HG03558 (cell line): ENCODE measurements around the gene OR2C1.

ENCODE experiments used
- ATAC-seq: cut with Tn5 transposase; IDR thresholded peaks from one replicate; pipeline ENCODE4 v1.9.1; 2021; ENCODE audit warnings: moderate number of reproducible peaks; ENCODE audit not compliant: unreplicated experiment; ENCODE audit errors: extremely low read depth

OR2C1 gene

DNA sequence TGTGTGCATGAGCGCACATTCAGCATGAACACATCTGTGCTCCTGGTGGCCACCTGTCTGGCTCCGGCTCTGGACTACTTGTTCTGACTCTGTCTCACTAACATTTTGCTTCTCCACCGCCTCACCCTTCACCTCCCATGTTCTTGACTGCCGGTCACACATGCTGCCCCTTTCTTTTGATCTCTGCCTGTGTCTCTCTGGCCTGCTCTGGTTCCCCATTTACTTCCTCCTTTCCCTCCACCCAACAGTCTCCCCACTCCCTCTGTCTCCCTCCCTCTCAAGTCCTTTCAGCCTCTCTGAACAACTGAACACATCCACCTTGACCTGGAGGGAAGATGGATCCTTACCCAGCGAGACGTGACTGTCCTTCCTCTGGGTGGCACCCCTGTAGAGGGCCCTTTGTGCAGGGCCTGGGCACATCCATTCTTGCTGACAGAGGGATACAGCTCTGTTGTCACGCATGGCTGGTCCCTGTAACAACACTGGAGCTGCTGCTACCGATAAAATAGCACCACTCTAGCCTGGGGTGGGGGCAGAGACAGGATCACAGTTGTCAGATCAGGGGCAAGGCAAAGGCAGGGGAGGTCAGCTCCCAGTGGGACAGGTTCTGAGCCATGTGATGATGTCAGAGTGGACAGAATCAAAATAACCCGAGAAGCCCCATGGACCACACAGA lies 34.1 kb downstream of the OR2C1 start:
- ATAC-seq: no peak

DNA sequence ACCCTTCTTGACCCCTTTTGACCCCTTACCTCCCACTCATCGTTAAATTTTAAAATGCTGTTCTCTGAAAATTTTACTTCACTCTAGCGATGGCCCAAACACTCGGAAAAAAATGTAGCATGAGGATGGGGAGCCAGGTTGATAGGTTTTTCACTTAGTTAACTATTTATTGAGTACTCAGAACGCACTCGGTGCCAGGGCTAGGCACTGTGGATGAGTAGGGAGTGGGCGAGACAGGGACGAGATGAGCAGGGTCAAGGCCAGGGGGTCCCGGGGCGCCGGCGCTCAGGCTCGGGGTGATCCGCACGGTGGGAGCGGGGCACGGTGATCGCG lies 44.7 kb downstream of the OR2C1 start:
- ATAC-seq: no peak

DNA sequence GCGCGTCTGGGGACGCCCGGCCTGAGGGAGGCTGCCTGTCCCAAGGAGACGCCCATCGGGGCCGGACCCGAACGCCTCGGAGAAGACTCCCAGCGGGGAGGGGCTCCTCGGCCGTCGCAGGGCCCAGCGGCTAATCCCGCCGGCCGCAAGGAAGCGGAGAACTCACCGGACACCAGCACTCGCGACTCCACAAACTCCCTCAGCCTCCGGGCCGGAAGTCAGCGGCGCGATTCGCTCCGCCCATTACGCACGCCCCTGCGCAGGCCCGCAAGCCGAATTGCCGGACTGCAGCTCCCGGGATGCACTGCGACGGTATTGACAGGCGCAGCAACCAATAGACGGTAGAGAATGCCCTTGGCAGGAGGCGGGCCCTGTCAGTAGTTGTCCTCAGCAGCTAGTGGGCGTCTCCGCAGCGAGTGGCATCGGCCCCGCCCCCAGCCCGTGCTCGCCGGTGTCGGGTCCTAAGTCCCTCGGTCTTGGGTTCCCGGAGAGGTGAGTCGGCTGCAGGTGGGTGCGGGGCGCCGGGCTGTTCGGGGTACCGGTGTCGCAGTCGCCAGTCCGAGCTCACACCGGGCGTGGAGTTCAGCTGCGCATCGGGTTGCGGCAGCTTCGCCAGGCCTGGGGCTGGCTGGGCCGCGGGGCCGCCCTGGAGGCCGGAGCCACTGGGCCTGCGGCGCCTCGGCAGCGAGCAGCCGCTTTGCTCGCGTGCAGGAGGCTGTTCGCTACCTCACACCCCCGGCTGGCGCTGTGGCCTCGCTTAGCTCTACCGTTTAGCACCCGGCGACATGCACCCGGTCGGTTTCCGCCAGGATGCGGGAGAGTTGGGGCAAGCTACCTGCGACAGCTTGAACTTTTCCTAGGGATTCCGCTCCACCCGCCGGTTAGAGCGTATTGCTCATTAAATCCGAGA lies 45.3 kb downstream of the OR2C1 start, which contains the start of the genes ZNF174 and ZSCAN32:
ZNF174 (plus strand) TSS at position 437 of the 910 bp plus-strand sequence. CDS start 790 bp downstream, outside the sequence.
ZSCAN32 (minus strand) TSS at position 226 of the 910 bp plus-strand sequence. CDS start 3,447 bp downstream, outside the sequence.
- peak; percentile 86 for ATAC-seq

DNA sequence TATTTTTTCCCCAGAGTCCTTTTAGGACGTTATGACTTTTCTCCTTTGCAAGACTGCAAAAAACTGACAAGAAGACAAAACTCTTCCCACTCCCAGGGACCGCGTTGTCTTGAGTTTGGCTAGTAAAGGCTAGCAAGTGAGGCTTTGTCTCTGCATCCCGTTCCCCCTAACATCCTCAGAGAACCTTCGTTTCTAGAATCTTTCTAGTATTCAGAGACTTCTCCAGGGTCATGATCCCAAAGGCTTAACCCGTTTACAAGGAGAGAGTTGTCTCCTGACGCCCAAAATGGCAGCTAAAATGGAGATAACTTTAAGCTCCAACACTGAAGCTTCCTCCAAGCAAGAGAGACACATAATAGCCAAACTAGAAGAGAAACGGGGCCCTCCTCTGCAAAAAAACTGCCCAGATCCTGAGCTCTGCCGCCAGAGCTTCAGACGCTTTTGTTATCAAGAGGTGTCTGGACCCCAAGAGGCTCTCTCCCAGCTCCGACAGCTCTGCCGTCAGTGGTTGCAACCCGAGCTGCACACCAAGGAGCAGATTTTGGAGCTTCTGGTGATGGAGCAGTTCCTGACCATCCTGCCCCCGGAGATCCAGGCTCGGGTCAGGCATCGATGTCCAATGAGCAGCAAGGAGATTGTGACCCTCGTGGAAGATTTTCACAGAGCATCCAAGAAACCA lies 46.2 kb downstream of the OR2C1 start:
- no peak for ATAC-seq
